Measurements from ENCODE around the gene NCMAP. TPM values are rescaled to one million over a fixed set of nuclear protein-coding genes. Genes with fewer than 3 reads are reported as not detected.

Gene NCMAP
- total and polyA plus RNA-seq, 2 of the 8 experiments (the other 6 are each of a cell fraction or from before 2014, with no cell fraction given): 0.21 to 0.39 TPM

DNA sequence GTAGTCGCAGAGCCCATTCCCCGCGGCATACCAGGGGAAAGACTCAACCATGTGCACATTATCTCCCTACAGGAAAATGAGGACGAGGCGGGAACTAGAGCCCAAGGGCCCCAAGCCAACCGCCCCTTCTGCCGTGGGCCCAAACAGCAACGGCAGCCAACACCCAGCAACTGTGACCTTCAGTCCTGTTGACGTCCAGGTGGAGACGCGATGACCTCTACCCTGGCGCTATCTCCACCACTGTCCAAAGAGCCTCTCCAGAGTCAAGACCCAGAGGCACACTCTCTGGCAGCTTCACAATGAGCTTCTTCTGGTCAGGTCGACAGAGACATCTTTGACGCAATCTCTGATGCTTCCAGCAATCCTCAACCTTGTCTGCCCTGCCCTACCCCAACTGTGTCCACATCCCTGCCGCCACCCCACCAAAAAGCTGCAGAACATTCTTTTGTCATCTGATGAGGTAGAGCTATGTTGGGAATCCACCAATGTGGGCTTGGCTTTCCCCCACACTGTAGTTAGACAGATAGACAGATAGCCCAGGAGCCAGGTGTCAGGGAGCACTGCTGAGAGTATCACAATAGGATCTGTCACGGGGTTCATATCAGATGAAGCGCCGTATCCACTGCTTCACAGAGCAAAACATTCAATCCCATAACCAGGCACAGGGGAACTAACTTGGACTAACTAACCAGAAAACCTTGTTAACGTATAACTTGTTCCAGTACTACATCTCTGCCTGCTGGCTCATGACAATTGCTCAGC is 49.8 kb downstream of the NCMAP start (continued):
- TF ChIP-seq, protein P1, sequence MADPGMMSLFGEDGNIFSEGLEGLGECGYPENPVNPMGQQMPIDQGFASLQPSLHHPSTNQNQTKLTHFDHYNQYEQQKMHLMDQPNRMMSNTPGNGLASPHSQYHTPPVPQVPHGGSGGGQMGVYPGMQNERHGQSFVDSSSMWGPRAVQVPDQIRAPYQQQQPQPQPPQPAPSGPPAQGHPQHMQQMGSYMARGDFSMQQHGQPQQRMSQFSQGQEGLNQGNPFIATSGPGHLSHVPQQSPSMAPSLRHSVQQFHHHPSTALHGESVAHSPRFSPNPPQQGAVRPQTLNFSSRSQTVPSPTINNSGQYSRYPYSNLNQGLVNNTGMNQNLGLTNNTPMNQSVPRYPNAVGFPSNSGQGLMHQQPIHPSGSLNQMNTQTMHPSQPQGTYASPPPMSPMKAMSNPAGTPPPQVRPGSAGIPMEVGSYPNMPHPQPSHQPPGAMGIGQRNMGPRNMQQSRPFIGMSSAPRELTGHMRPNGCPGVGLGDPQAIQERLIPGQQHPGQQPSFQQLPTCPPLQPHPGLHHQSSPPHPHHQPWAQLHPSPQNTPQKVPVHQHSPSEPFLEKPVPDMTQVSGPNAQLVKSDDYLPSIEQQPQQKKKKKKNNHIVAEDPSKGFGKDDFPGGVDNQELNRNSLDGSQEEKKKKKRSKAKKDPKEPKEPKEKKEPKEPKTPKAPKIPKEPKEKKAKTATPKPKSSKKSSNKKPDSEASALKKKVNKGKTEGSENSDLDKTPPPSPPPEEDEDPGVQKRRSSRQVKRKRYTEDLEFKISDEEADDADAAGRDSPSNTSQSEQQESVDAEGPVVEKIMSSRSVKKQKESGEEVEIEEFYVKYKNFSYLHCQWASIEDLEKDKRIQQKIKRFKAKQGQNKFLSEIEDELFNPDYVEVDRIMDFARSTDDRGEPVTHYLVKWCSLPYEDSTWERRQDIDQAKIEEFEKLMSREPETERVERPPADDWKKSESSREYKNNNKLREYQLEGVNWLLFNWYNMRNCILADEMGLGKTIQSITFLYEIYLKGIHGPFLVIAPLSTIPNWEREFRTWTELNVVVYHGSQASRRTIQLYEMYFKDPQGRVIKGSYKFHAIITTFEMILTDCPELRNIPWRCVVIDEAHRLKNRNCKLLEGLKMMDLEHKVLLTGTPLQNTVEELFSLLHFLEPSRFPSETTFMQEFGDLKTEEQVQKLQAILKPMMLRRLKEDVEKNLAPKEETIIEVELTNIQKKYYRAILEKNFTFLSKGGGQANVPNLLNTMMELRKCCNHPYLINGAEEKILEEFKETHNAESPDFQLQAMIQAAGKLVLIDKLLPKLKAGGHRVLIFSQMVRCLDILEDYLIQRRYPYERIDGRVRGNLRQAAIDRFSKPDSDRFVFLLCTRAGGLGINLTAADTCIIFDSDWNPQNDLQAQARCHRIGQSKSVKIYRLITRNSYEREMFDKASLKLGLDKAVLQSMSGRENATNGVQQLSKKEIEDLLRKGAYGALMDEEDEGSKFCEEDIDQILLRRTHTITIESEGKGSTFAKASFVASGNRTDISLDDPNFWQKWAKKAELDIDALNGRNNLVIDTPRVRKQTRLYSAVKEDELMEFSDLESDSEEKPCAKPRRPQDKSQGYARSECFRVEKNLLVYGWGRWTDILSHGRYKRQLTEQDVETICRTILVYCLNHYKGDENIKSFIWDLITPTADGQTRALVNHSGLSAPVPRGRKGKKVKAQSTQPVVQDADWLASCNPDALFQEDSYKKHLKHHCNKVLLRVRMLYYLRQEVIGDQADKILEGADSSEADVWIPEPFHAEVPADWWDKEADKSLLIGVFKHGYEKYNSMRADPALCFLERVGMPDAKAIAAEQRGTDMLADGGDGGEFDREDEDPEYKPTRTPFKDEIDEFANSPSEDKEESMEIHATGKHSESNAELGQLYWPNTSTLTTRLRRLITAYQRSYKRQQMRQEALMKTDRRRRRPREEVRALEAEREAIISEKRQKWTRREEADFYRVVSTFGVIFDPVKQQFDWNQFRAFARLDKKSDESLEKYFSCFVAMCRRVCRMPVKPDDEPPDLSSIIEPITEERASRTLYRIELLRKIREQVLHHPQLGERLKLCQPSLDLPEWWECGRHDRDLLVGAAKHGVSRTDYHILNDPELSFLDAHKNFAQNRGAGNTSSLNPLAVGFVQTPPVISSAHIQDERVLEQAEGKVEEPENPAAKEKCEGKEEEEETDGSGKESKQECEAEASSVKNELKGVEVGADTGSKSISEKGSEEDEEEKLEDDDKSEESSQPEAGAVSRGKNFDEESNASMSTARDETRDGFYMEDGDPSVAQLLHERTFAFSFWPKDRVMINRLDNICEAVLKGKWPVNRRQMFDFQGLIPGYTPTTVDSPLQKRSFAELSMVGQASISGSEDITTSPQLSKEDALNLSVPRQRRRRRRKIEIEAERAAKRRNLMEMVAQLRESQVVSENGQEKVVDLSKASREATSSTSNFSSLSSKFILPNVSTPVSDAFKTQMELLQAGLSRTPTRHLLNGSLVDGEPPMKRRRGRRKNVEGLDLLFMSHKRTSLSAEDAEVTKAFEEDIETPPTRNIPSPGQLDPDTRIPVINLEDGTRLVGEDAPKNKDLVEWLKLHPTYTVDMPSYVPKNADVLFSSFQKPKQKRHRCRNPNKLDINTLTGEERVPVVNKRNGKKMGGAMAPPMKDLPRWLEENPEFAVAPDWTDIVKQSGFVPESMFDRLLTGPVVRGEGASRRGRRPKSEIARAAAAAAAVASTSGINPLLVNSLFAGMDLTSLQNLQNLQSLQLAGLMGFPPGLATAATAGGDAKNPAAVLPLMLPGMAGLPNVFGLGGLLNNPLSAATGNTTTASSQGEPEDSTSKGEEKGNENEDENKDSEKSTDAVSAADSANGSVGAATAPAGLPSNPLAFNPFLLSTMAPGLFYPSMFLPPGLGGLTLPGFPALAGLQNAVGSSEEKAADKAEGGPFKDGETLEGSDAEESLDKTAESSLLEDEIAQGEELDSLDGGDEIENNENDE (IDR thresholded peaks at IDR 0.05; ENCODE audit: insufficient replicate concordance, low read length): no peak
- TF ChIP-seq NANOG (IDR thresholded peaks at IDR 0.05; ENCODE audit: insufficient read depth, low read depth, low read length, poor library complexity, severe bottlenecking) (no peak), BCL11A (IDR thresholded peaks at IDR 0.05; ENCODE audit: low read depth in 2 of 2, low read length in 2 of 2) (no peak), CREB1 (IDR thresholded peaks at IDR 0.05) (no peak), BACH1 (IDR thresholded peaks at IDR 0.05; ENCODE audit: low read length) (no peak)

All from H1 (cell line).